ENCODE measurements around the gene FLII.
A peak's percentile ranks its signal among the peaks of the same experiment; 100 is the strongest.
"Not testable (repeated sequence)": the region's sequence is repeated elsewhere in the genome, so short reads cannot be mapped to it uniquely, and the experiment has no call there.

Gene FLII

GRCh38 chr17:18217412-18218015, 41.0 kb downstream of the FLII start:
- peak; percentile 67 for DNase-seq

DNA sequence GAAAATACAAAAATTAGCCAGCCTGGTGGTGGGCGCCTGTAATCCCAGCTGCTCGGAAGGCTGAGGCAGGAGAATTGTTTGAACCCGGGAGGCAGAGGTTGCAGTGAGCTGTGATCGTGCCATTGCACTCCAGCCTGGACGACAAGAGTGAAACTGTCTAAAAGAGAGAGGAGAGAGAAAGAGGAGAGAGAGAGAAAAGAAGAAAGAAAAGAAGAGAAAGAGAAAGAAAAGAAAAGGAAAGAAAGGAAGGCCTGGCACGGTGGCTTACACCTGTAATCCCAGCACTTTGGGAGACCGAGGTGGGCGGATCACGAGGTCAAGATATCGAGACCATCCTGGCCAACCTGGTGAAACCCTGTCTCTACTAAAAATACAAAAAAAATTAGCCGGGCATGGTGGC, 41.6 kb downstream of the FLII start:
- not testable (repeated sequence) for DNase-seq

- DNase-seq, result no peak
Measured at GRCh38 chr17:18213666-18214270, 44.8 kb downstream of the FLII start.

DNA sequence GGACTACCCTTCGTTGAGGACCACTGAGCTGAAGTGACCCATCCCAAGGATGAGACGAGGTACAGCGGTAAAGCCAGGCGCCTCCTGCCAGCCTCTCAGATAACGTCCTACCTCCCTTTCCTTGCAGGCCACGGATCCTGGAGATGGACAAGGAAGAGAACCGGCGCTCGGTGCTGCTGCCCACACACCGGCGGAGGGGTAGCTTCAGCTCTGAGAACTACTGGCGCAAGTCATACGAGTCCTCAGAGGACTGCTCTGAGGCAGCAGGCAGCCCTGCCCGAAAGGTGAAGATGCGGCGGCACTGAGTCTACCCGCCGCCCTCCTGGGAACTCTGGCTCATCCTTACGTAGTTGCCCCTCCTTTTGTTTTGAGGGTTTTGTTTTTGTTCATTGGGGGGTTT, 50.4 kb downstream of the FLII start:
- DNase-seq, result no peak

- no peak for DNase-seq
Measured at GRCh38 chr17:18206962-18207361, 51.6 kb downstream of the FLII start.

GRCh38 chr17:18205861-18206260, 52.7 kb downstream of the FLII start:
- DNase-seq, result no peak

GRCh38 chr17:18203308-18203707, 55.2 kb downstream of the FLII start:
- no peak for DNase-seq

DNA sequence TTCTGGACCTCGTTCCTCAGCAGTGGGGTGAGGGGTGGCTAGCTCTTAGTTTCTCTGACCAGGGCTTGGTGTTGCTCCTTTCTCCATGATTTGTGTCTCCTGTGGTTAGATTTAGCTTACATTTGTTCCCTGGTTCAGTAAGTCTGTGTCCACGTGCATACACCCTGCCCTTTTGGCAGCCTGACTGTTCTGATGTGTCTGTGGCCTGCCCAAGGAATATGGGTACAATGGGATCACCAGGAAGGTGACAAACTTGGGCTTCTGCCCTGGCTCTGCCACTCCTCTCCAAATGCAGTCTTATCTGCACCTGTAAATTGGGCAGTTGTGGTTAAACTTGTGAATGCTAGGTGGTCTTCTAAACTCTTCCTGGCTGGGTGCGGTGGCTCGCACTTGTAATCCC, 57.4 kb downstream of the FLII start:
- DNase-seq, result no peak

GRCh38 chr17:18198530-18198929, 60.0 kb downstream of the FLII start:
- DNase-seq, result no peak

- DNase-seq, result no peak
Measured at GRCh38 chr17:18197535-18198194, 60.9 kb downstream of the FLII start.

DNA sequence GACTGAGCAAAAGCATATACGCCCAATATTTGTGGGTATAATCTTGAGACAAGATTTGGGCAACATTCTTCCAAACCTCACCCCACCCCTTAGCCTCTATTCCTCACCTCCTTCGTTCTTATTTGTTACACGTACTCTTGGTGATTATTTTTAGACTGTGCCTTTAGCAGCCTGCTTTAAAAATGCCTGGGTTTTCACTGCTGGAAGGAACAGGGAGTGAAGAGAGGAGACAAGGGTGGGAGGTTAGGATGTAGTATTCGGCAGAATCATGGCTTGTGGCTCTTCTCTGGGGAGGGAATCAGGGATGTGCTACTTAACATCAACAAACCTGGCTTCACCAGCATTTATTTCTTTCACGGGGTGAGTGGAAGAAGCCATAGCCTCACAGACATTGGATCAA, 63.3 kb downstream of the FLII start:
- DNase-seq, result no peak
